HEK293 (cell line): ENCODE results near the gene FREM1.

ENCODE experiments used
- CTCF ChIA-PET: fragments of 350-600 bp; formaldehyde crosslinking; extraction: SDS; loops from one replicate; lab custom pipeline; 2021; ENCODE audit warnings: antibody characterized with exemption; lab: Yijun Ruan, JAX
- POLR2A ChIA-PET: fragments of 300-600 bp; formaldehyde crosslinking; extraction: SDS; loops from one replicate; lab custom pipeline; 2020; ENCODE audit warnings: antibody characterized with exemption, inconsistent platforms; lab: Yijun Ruan, JAX
- H3K27ac ChIP-seq: fragments of 200-500 bp; sonication (Bioruptor generic); 2 replicates; pipeline ENCODE4 v1.5.1; 2014; ENCODE audit warnings: low read depth, low read length, control low read depth, inconsistent platforms; ENCODE audit errors: extremely low read depth
- H3K36me3 ChIP-seq, 2 experiments: fragments of 200-500 bp in 1 of 2; sonication (Bioruptor generic) in 1 of 2; 1 replicate in 1 of 2; 2 replicates in 1 of 2; pipeline ENCODE4 v1.5.1; 2014 to 2017; ENCODE audit warnings: inconsistent platforms in 2 of 2, low read length in 2 of 2; ENCODE audit not compliant: control insufficient read depth in 2 of 2, insufficient read depth in 1 of 2
- H3K4me1 ChIP-seq: fragments of 200-500 bp; sonication (Bioruptor generic); 2 replicates; pipeline ENCODE4 v1.5.1; 2014; ENCODE audit warnings: mild to moderate bottlenecking, low read length, inconsistent platforms; ENCODE audit not compliant: control insufficient read depth, insufficient read depth
- H3K4me3 ChIP-seq: 2 replicates; pipeline ENCODE4 v1.5.1; 2011; ENCODE audit warnings: low read depth, mild to moderate bottlenecking, control low read depth, low read length, moderate library complexity
- H3K9me3 ChIP-seq: fragments of 200-500 bp; sonication (Bioruptor generic); 2 replicates; pipeline ENCODE4 v1.5.1; 2014; ENCODE audit warnings: low read depth, low read length, inconsistent platforms; ENCODE audit not compliant: control insufficient read depth, insufficient read depth
- SCRT2 ChIP-seq: fragments of 450-650 bp; formaldehyde crosslinking; IDR thresholded peaks from 2 replicates; pipeline ENCODE4 v1.5.1; 2016; ENCODE audit warnings: missing biosample characterization, missing genetic modification characterization
- ZNF354C ChIP-seq: fragments of 450-650 bp; formaldehyde crosslinking; IDR thresholded peaks from 2 replicates; pipeline ENCODE4 v1.5.1; 2016; ENCODE audit warnings: missing biosample characterization, missing genetic modification characterization, low read depth, borderline replicate concordance
- ZNF426 ChIP-seq: fragments of 450-650 bp; formaldehyde crosslinking; IDR thresholded peaks from 2 replicates; pipeline ENCODE4 v1.5.1; 2017; ENCODE audit warnings: missing biosample characterization, missing genetic modification characterization, mild to moderate bottlenecking, inconsistent platforms, moderate library complexity
- ZNF561 ChIP-seq: fragments of 450-650 bp; IDR thresholded peaks from 2 replicates; pipeline ENCODE4 v1.5.1; 2018; ENCODE audit warnings: missing biosample characterization, missing genetic modification characterization, borderline replicate concordance
- ZNF621 ChIP-seq: fragments of 450-650 bp; formaldehyde crosslinking; IDR thresholded peaks from 2 replicates; pipeline ENCODE4 v1.5.1; 2017; ENCODE audit warnings: missing biosample characterization, missing genetic modification characterization
- ZNF626 ChIP-seq: fragments of 450-650 bp; sonication (Bioruptor Pico); formaldehyde crosslinking; IDR thresholded peaks from 2 replicates; pipeline ENCODE4 v1.5.1; 2018; ENCODE audit warnings: missing biosample characterization, missing genetic modification characterization, inconsistent platforms
- ZSCAN30 ChIP-seq: fragments of 450-650 bp; IDR thresholded peaks from 2 replicates; pipeline ENCODE4 v1.5.1; 2018; ENCODE audit warnings: missing biosample characterization, mild to moderate bottlenecking, missing genetic modification characterization, moderate library complexity
- TF ChIP-seq, protein P1 (sequence below): fragments of 450-650 bp; formaldehyde crosslinking; conservative IDR thresholded peaks from 2 replicates; pipeline ENCODE4 v1.5.1; 2016; ENCODE audit warnings: low read depth, missing biosample characterization, missing genetic modification characterization
- TF ChIP-seq, protein P2 (sequence below): fragments of 450-650 bp; formaldehyde crosslinking; IDR thresholded peaks from 2 replicates; pipeline ENCODE4 v1.5.1; 2016; ENCODE audit warnings: missing biosample characterization, missing genetic modification characterization, borderline replicate concordance
- TF ChIP-seq, protein P3 (sequence below): fragments of 450-650 bp; formaldehyde crosslinking; IDR thresholded peaks from 2 replicates; pipeline ENCODE4 v1.5.1; 2017; ENCODE audit warnings: missing biosample characterization, missing genetic modification characterization
- TF ChIP-seq, protein P4 (sequence below): fragments of 450-650 bp; formaldehyde crosslinking; IDR thresholded peaks from 2 replicates; pipeline ENCODE4 v1.5.1; 2016; ENCODE audit warnings: missing biosample characterization, missing genetic modification characterization

The FREM1 gene

DNA sequence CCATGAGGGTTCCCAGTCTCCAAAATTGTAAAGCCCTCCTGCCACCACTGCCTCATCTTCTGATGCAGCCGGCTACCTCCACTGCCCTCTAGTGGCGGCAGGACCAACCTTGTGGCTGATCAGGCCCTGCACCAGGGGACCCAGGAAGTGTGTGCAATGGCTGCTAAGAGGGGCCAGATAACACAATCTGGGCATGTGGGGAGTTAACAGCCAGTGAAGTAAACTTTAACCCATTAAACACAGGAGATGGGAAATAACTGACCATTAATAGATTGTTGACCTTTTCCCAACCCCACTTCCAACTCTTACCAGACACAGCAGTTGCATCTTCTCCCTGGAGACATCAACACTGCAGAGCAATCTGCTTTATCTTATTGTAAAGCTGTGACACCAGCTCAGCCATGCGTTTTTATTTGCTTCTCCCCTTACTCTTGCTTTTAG is 63.3 kb downstream of the FREM1 start:
- POLR2A ChIA-PET, result no interaction called here

DNA sequence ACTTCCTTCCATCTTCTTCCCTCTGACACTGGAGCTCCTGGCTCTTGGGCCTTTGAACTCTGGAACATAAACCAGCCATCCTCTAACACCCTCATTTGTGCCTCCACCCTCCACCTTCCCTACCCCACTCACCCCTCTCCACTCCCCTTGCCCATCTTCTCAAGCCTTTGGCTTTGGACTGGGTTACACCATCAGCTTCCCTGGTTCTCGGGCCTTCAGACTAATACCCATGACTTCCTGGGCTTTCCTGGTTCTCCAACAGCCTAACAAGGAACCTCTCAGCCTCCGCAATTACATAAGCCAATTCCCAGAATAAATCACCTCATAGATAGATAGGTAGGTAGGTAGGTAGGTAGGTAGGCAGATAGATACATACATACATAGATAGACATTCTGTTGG is 67.1 kb downstream of the FREM1 start:
- POLR2A ChIA-PET, result no interaction called here
- Histone ChIP-seq H3K36me3 (peaks cover 0 to 10% of the 10 kb centered on the region in 2 experiments; a peak in 2 of 3 replicates), H3K9me3 (no peaks in the 10 kb centered on the region), H3K4me1 (no peaks in the 10 kb centered on the region), H3K27ac (no peak overlapping the region), H3K4me3 (no peak overlapping the region)
- CTCF ChIA-PET, result no interaction called here
- TF ChIP-seq, protein P1, sequence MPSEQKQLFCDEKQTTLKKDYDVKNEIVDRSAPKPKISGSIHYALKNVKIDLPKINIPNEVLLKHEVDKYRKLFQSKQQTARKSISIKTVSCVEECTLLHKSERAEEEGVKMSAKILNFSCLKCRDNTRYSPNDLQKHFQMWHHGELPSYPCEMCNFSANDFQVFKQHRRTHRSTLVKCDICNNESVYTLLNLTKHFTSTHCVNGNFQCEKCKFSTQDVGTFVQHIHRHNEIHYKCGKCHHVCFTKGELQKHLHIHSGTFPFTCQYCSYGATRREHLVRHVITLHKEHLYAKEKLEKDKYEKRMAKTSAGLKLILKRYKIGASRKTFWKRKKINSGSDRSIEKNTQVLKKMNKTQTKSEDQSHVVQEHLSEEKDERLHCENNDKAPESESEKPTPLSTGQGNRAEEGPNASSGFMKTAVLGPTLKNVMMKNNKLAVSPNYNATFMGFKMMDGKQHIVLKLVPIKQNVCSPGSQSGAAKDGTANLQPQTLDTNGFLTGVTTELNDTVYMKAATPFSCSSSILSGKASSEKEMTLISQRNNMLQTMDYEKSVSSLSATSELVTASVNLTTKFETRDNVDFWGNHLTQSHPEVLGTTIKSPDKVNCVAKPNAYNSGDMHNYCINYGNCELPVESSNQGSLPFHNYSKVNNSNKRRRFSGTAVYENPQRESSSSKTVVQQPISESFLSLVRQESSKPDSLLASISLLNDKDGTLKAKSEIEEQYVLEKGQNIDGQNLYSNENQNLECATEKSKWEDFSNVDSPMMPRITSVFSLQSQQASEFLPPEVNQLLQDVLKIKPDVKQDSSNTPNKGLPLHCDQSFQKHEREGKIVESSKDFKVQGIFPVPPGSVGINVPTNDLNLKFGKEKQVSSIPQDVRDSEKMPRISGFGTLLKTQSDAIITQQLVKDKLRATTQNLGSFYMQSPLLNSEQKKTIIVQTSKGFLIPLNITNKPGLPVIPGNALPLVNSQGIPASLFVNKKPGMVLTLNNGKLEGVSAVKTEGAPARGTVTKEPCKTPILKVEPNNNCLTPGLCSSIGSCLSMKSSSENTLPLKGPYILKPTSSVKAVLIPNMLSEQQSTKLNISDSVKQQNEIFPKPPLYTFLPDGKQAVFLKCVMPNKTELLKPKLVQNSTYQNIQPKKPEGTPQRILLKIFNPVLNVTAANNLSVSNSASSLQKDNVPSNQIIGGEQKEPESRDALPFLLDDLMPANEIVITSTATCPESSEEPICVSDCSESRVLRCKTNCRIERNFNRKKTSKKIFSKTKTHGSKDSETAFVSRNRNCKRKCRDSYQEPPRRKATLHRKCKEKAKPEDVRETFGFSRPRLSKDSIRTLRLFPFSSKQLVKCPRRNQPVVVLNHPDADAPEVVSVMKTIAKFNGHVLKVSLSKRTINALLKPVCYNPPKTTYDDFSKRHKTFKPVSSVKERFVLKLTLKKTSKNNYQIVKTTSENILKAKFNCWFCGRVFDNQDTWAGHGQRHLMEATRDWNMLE (tag by site-specific recombination), result no peak
- TF ChIP-seq ZSCAN30 (no peak), SCRT2 (tag by site-specific recombination) (no peak), ZNF561 (tag by site-specific recombination) (no peak), ZNF426 (tag by site-specific recombination) (no peak)
- TF ChIP-seq, protein P2, sequence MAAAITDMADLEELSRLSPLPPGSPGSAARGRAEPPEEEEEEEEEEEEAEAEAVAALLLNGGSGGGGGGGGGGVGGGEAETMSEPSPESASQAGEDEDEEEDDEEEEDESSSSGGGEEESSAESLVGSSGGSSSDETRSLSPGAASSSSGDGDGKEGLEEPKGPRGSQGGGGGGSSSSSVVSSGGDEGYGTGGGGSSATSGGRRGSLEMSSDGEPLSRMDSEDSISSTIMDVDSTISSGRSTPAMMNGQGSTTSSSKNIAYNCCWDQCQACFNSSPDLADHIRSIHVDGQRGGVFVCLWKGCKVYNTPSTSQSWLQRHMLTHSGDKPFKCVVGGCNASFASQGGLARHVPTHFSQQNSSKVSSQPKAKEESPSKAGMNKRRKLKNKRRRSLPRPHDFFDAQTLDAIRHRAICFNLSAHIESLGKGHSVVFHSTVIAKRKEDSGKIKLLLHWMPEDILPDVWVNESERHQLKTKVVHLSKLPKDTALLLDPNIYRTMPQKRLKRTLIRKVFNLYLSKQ (tag by site-specific recombination), result no peak
- TF ChIP-seq, protein P3, sequence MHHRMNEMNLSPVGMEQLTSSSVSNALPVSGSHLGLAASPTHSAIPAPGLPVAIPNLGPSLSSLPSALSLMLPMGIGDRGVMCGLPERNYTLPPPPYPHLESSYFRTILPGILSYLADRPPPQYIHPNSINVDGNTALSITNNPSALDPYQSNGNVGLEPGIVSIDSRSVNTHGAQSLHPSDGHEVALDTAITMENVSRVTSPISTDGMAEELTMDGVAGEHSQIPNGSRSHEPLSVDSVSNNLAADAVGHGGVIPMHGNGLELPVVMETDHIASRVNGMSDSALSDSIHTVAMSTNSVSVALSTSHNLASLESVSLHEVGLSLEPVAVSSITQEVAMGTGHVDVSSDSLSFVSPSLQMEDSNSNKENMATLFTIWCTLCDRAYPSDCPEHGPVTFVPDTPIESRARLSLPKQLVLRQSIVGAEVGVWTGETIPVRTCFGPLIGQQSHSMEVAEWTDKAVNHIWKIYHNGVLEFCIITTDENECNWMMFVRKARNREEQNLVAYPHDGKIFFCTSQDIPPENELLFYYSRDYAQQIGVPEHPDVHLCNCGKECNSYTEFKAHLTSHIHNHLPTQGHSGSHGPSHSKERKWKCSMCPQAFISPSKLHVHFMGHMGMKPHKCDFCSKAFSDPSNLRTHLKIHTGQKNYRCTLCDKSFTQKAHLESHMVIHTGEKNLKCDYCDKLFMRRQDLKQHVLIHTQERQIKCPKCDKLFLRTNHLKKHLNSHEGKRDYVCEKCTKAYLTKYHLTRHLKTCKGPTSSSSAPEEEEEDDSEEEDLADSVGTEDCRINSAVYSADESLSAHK, result no peak

More for the DNA sequence above, 63.3 kb downstream of the FREM1 start:
- H3K27ac ChIP-seq, result no peak overlapping the region
- H3K9me3 ChIP-seq, result no peaks in the 10 kb centered on the region
- CTCF ChIA-PET, result interaction anchor here (0.6 to 2.1 kb wide), 26 partner anchors 9 to 1419 kb away, joined by 3 to 9 read pairs (median 4); no protein-coding TSS in a partner anchor
- TF ChIP-seq ZNF626 (tag by site-specific recombination), result no peak
- no peak for TF ChIP-seq ZNF621 (tag by site-specific recombination)
- TF ChIP-seq ZNF354C, result no peak
- TF ChIP-seq, protein P4, sequence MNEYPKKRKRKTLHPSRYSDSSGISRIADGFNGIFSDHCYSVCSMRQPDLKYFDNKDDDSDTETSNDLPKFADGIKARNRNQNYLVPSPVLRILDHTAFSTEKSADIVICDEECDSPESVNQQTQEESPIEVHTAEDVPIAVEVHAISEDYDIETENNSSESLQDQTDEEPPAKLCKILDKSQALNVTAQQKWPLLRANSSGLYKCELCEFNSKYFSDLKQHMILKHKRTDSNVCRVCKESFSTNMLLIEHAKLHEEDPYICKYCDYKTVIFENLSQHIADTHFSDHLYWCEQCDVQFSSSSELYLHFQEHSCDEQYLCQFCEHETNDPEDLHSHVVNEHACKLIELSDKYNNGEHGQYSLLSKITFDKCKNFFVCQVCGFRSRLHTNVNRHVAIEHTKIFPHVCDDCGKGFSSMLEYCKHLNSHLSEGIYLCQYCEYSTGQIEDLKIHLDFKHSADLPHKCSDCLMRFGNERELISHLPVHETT (tag by site-specific recombination), result no peak
- H3K4me3 ChIP-seq, result no peak overlapping the region
- peaks cover 0 to 16% of the 10 kb centered on the region in 2 experiments; a peak in 1 of 3 replicates for H3K36me3 ChIP-seq
- no peaks in the 10 kb centered on the region for H3K4me1 ChIP-seq
